GM23338 (cell line): ENCODE results near the gene BNC2. TPM values are rescaled to one million over a fixed set of nuclear protein-coding genes. Genes with fewer than 3 reads are reported as not detected.

Experiments used
- ATAC-seq: fragments of 200-7000 bp; cut with Tn5 transposase; 3 replicates; pipeline ENCODE4 v1.9.1; 2020
- DNase-seq: peaks from one replicate; pipeline ENCODE4 v3.0.0-alpha.2; 2015; ENCODE audit warnings: low spot score
- H2AFZ ChIP-seq: fragments of 200-600 bp; sonication (generic); 2 replicates; pipeline ENCODE4 v1.8.0; 2016; ENCODE audit warnings: antibody characterized with exemption, mild to moderate bottlenecking, moderate library complexity
- H3F3A ChIP-seq: fragments of 200-600 bp; sonication (generic); replicated peaks from 2 replicates; pipeline ENCODE4 v1.8.0; 2017; ENCODE audit warnings: antibody characterized with exemption, mixed run types, low read depth
- H3K27ac ChIP-seq: fragments of 200-600 bp; sonication (generic); 2 replicates; pipeline ENCODE4 v1.6.1; 2016; ENCODE audit warnings: low read depth
- H3K27me3 ChIP-seq: fragments of 200-600 bp; sonication (generic); 2 replicates; pipeline ENCODE4 v1.8.0; 2016; ENCODE audit warnings: mild to moderate bottlenecking, mixed run types, moderate library complexity; ENCODE audit not compliant: insufficient read depth
- H3K36me3 ChIP-seq: fragments of 200-600 bp; sonication (generic); 2 replicates; pipeline ENCODE4 v1.8.0; 2016; ENCODE audit warnings: mild to moderate bottlenecking; ENCODE audit not compliant: insufficient read depth
- H3K4me1 ChIP-seq: fragments of 200-600 bp; sonication (generic); 2 replicates; pipeline ENCODE4 v1.8.0; 2016; ENCODE audit warnings: mild to moderate bottlenecking, moderate library complexity; ENCODE audit not compliant: insufficient read depth
- H3K4me2 ChIP-seq: fragments of 200-600 bp; sonication (generic); 2 replicates; pipeline ENCODE4 v1.7.1; 2017; ENCODE audit warnings: mixed run types
- H3K4me3 ChIP-seq: fragments of 200-600 bp; sonication (generic); 2 replicates; pipeline ENCODE4 v1.6.1; 2016; ENCODE audit warnings: mixed run types
- H3K79me2 ChIP-seq: fragments of 200-600 bp; sonication (generic); replicated peaks from 2 replicates; pipeline ENCODE4 v1.8.0; 2017; ENCODE audit warnings: mild to moderate bottlenecking; ENCODE audit not compliant: insufficient read depth
- H3K9me2 ChIP-seq: fragments of 200-600 bp; sonication (generic); 2 replicates; pipeline ENCODE4 v1.8.0; 2017; ENCODE audit not compliant: insufficient read depth
- H4K20me1 ChIP-seq: fragments of 200-600 bp; sonication (generic); replicated peaks from 2 replicates; pipeline ENCODE4 v1.8.0; 2017; ENCODE audit warnings: mild to moderate bottlenecking; ENCODE audit not compliant: insufficient read depth
- H3K27ac Mint-ChIP-seq: 2 replicates; pipeline ENCODE4 v1.8.0; 2020; ENCODE audit warnings: inconsistent platforms, mild to moderate bottlenecking, moderate library complexity, mixed read lengths
- H3K27me3 Mint-ChIP-seq: 3 replicates; pipeline ENCODE4 v1.8.0; 2022; ENCODE audit warnings: low read depth, mild to moderate bottlenecking, moderate library complexity, mixed read lengths, inconsistent platforms; ENCODE audit not compliant: insufficient read depth, poor library complexity
- H3K36me3 Mint-ChIP-seq: 3 replicates; pipeline ENCODE4 v1.8.0; 2021; ENCODE audit warnings: low read depth, mild to moderate bottlenecking, inconsistent platforms, moderate library complexity, mixed read lengths
- H3K4me1 Mint-ChIP-seq: 3 replicates; pipeline ENCODE4 v1.8.0; 2020; ENCODE audit warnings: mild to moderate bottlenecking, inconsistent platforms, mixed read lengths
- H3K4me3 Mint-ChIP-seq: 3 replicates; pipeline ENCODE4 v1.8.0; 2021; ENCODE audit warnings: moderate library complexity, mild to moderate bottlenecking, inconsistent platforms, mixed read lengths
- H3K9me3 Mint-ChIP-seq: 3 replicates; pipeline ENCODE4 v1.8.0; 2020; ENCODE audit warnings: moderate library complexity, mild to moderate bottlenecking, inconsistent platforms, mixed read lengths
- CTCF ChIP-seq, 2 experiments: fragments of 200-600 bp in 1 of 2; sonication (generic) in 1 of 2; conservative IDR thresholded peaks; 2 replicates each; pipeline versions ENCODE4 v1.5.1 to v1.6.1; 2016 to 2017; ENCODE audit warnings: antibody characterized with exemption in 2 of 2, low read depth in 2 of 2, mild to moderate bottlenecking in 2 of 2, moderate library complexity in 1 of 2
- EZH2 ChIP-seq: fragments of 200-600 bp; sonication (generic); IDR thresholded peaks from one replicate; pipeline ENCODE4 v1.8.0; 2017; ENCODE audit warnings: antibody characterized with exemption, mild to moderate bottlenecking, low read depth; ENCODE audit not compliant: unreplicated experiment
- JUNB ChIP-seq: IDR thresholded peaks from one replicate; pipeline ENCODE4 v1.6.1; 2016; ENCODE audit warnings: antibody characterized with exemption; ENCODE audit not compliant: unreplicated experiment
- NANOG ChIP-seq: IDR thresholded peaks from 2 replicates; pipeline ENCODE4 v1.6.1; 2016; ENCODE audit warnings: antibody characterized with exemption, borderline replicate concordance
- ZNF114 ChIP-seq: fragments of 250-450 bp; sonication (Bioruptor Pico); IDR thresholded peaks from 2 replicates; pipeline ENCODE4 v1.5.0; 2020; ENCODE audit warnings: mild to moderate bottlenecking, moderate library complexity
- ZNF331 ChIP-seq: fragments of 250-450 bp; sonication (Bioruptor Pico); IDR thresholded peaks from 2 replicates; pipeline ENCODE4 v1.5.0; 2020; ENCODE audit warnings: low read depth, mild to moderate bottlenecking, moderate library complexity
- ZNF462 ChIP-seq: fragments of 250-450 bp; sonication (Bioruptor Pico); IDR thresholded peaks from 2 replicates; pipeline ENCODE4 v1.5.0; 2020; ENCODE audit warnings: mild to moderate bottlenecking, moderate library complexity
- polyA plus RNA-seq: library from polyadenylated mRNA; unstranded; fragments of >200 nt; fragmentation: Nextera tagmentation; extraction: Ambion mirVana; gene quantifications from 2 replicates; pipeline ENCODE4 v1.2.1, GENCODE V29; 2016
- total RNA-seq: library from RNA; depleted of rRNA; stranded (reverse); fragments of >200 nt; shearing (Covaris generic); gene quantifications from 2 replicates; pipeline ENCODE4 v1.2.3, GENCODE V29; 2014
- TF ChIP-seq, protein P1 (sequence below): IDR thresholded peaks from 2 replicates; pipeline ENCODE4 v1.6.1; 2016; ENCODE audit warnings: antibody characterized with exemption

BNC2 gene
- total and polyA plus RNA-seq, 2 experiments from 2014 or later = 12.7 to 13.2 TPM

DNA sequence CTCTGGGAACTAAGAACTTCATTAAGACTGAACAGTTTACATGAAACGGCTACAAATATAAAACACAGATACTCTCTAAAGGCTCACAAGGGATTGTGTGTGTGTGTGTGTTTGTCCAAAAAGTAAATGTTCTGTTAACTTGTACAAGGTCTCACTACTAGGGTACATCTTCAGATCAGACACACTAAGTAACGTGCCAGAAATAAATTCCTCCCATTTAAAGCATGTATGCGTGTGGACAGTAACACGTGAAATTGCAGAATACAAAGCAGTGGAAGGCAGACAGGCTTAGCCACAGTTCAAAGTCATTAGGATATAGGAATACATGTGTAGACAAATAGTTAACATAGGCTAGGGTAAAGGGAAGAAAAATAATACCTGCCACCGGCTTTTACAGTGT is 1.8 kb downstream of the BNC2 start:
- ATAC-seq = no peak
- H3K9me2 ChIP-seq = no peaks in the 10 kb centered on the region
- H3K27ac ChIP-seq = no peak overlapping the region
- peak overlapping the region; percentile 83 for H3K4me3 ChIP-seq
- H2AFZ ChIP-seq = no peak overlapping the region
- DNase-seq = no peak
- H3K9me3 Mint-ChIP-seq = no peaks in the 10 kb centered on the region
- H3K4me1 ChIP-seq = peaks cover 55% of the 10 kb centered on the region
- H3K27me3 ChIP-seq = peaks cover 12% of the 10 kb centered on the region
- peaks cover 62% of the 10 kb centered on the region for H3K79me2 ChIP-seq
- H3K36me3 Mint-ChIP-seq = no peaks in the 10 kb centered on the region; the same call in 2 of the 3 replicates
- peaks cover 51% of the 10 kb centered on the region for H3K4me1 Mint-ChIP-seq
- no peaks in the 10 kb centered on the region; the same call in 1 of the 2 replicates for H4K20me1 ChIP-seq
- H3K36me3 ChIP-seq = no peaks in the 10 kb centered on the region
- H3K4me3 Mint-ChIP-seq = peak overlapping the region; percentile 96
- H3K27ac Mint-ChIP-seq = no peak overlapping the region
- peaks cover 2% of the 10 kb centered on the region for H3K27me3 Mint-ChIP-seq
- no peaks in the 10 kb centered on the region; the same call in 1 of the 2 replicates for H3F3A ChIP-seq
- no peak for TF ChIP-seq EZH2
- no peak for TF ChIP-seq NANOG
- TF ChIP-seq ZNF114 (CRISPR knock-in tag) = no peak
- TF ChIP-seq CTCF (conservative IDR thresholded peaks at IDR 0.05; ENCODE audit: low read depth in 2 of 2) = no peak
- peak overlapping the region; percentile 91 for H3K4me2 ChIP-seq

DNA sequence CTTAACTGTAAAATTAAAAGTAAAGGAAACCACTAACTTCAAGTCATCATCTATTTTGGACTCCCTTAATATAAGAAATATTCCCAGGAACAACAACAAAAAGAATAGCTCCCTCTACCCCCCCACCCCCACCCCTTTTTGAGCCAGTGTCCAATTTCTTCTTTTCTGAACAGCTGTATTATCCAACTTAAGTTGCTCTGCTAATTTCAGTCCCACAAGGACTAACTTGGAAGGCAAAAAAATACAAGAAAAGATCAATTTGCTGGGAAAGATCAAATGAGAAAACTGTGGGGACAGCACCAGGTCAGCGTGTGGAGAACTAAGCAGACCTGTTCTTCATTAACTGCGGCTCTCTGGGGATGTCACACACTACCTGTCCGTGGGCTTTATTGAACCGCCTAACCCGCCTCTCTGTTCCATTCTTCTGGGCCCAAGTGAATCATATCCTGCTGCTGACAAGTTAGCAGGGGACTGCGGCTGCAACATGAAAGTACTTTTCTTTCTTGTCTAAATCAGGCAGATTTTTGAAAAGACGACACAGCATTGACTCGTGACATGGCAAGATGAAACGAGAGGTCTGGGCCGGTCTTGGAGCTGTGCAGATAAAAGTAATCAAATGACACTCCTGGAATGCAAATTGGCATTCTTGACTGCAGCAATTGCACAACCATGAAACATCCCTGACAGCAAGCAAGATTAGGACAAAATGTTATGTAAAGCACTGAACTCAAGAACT is 2.7 kb downstream of the BNC2 start:
- no peak for ATAC-seq
- H3K4me2 ChIP-seq = peak overlapping the region; percentile 91; the same call in 1 of the 2 replicates
- peaks cover 45% of the 10 kb centered on the region for H3K4me1 ChIP-seq
- no peak overlapping the region for H2AFZ ChIP-seq
- no peak overlapping the region for H3K27ac ChIP-seq
- no peak overlapping the region for H3K27ac Mint-ChIP-seq
- H3K4me1 Mint-ChIP-seq = peaks cover 44% of the 10 kb centered on the region
- H3F3A ChIP-seq = no peaks in the 10 kb centered on the region; the same call in 1 of the 2 replicates
- DNase-seq = peak; percentile 36
- peaks cover 2% of the 10 kb centered on the region for H3K27me3 Mint-ChIP-seq
- H3K9me2 ChIP-seq = no peaks in the 10 kb centered on the region
- H3K9me3 Mint-ChIP-seq = no peaks in the 10 kb centered on the region
- no peaks in the 10 kb centered on the region; the same call in 2 of the 3 replicates for H3K36me3 Mint-ChIP-seq
- H3K79me2 ChIP-seq = peaks cover 70% of the 10 kb centered on the region
- H3K36me3 ChIP-seq = no peaks in the 10 kb centered on the region
- H3K27me3 ChIP-seq = peaks cover 9% of the 10 kb centered on the region
- H3K4me3 ChIP-seq = no peak overlapping the region
- H3K4me3 Mint-ChIP-seq = peak overlapping the region; percentile 31; the same call in 2 of the 3 replicates
- H4K20me1 ChIP-seq = no peaks in the 10 kb centered on the region; the same call in 1 of the 2 replicates
- TF ChIP-seq NANOG (no peak), CTCF (conservative IDR thresholded peaks at IDR 0.05; ENCODE audit: low read depth in 2 of 2) (no peak), JUNB (no peak), ZNF331 (no peak), ZNF114 (CRISPR knock-in tag) (no peak), ZNF462 (CRISPR knock-in tag) (no peak)
- TF ChIP-seq, protein P1, sequence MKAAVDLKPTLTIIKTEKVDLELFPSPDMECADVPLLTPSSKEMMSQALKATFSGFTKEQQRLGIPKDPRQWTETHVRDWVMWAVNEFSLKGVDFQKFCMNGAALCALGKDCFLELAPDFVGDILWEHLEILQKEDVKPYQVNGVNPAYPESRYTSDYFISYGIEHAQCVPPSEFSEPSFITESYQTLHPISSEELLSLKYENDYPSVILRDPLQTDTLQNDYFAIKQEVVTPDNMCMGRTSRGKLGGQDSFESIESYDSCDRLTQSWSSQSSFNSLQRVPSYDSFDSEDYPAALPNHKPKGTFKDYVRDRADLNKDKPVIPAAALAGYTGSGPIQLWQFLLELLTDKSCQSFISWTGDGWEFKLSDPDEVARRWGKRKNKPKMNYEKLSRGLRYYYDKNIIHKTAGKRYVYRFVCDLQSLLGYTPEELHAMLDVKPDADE = no peak
